CD4-positive, alpha-beta T cell (primary cell): ENCODE data around the gene SERPINA12. TPM values are rescaled to one million over a fixed set of nuclear protein-coding genes. Genes with fewer than 3 reads are reported as not detected.

ENCODE experiments used
- ATAC-seq: fragments of 200-7000 bp; cut with Tn5 transposase; one replicate; pipeline ENCODE4 v1.10.0; 2022; ENCODE audit warnings: mild to moderate bottlenecking; ENCODE audit not compliant: poor library complexity
- CTCF ChIA-PET: fragments of 350-600 bp; sonication (Branson Sonifier 250); formaldehyde crosslinking; loops from one replicate; lab custom pipeline; 2021; ENCODE audit warnings: antibody characterized with exemption, inconsistent platforms; lab: Charles Lee
- POLR2A ChIA-PET: fragments of 350-600 bp; sonication (Branson Sonifier 250); formaldehyde crosslinking; loops from one replicate; lab custom pipeline; 2021; ENCODE audit warnings: antibody characterized with exemption, inconsistent platforms; lab: Charles Lee
- DNase-seq, 14 experiments: peaks; one replicate each; pipeline ENCODE4 v3.0.0-alpha.2; 2013 to 2020; ENCODE audit warnings: mixed read lengths in 2 of 14
- H3K27ac ChIP-seq, 2 donors: one replicate each; pipeline versions ENCODE4 v1.5.1 to v1.7.0; 2013; ENCODE audit warnings: low read length in 2 of 2, low read depth in 1 of 2, mild to moderate bottlenecking in 1 of 2
- H3K27me3 ChIP-seq, 2 experiments: 1 replicate in 1 of 2; 2 replicates in 1 of 2; pipeline versions ENCODE4 v1.6.1 to v1.7.0; 2013; ENCODE audit warnings: low read length in 2 of 2, control low read depth in 1 of 2, mild to moderate bottlenecking in 1 of 2, moderate library complexity in 1 of 2; ENCODE audit not compliant: insufficient read depth in 2 of 2, control insufficient read depth in 1 of 2
- H3K36me3 ChIP-seq: one replicate; pipeline ENCODE4 v1.6.1; 2013; ENCODE audit warnings: low read length, control low read depth; ENCODE audit not compliant: insufficient read depth
- H3K4me1 ChIP-seq: one replicate; pipeline ENCODE4 v1.6.1; 2013; ENCODE audit warnings: low read length, control low read depth; ENCODE audit not compliant: insufficient read depth
- H3K4me3 ChIP-seq: one replicate; pipeline ENCODE4 v1.5.1; 2013; ENCODE audit warnings: mild to moderate bottlenecking, low read length, moderate library complexity
- H3K9me3 ChIP-seq, 2 experiments: 1 replicate in 1 of 2; 2 replicates in 1 of 2; pipeline versions ENCODE4 v1.6.1 to v1.7.0; 2013; ENCODE audit warnings: low read length in 2 of 2, mild to moderate bottlenecking in 2 of 2, control low read depth in 1 of 2, moderate library complexity in 1 of 2; ENCODE audit not compliant: control insufficient read depth in 1 of 2, insufficient read depth in 1 of 2
- H3K27ac Mint-ChIP-seq: one replicate; pipeline ENCODE4 v1.8.0; 2020; ENCODE audit warnings: mixed read lengths
- H3K27me3 Mint-ChIP-seq: one replicate; pipeline ENCODE4 v1.8.0; 2021; ENCODE audit warnings: mixed read lengths
- H3K36me3 Mint-ChIP-seq: one replicate; pipeline ENCODE4 v1.8.0; 2021; ENCODE audit warnings: low read depth, mixed read lengths
- H3K4me1 Mint-ChIP-seq: one replicate; pipeline ENCODE4 v1.8.0; 2021; ENCODE audit warnings: low read depth, mixed read lengths
- H3K4me3 Mint-ChIP-seq: one replicate; pipeline ENCODE4 v1.8.0; 2020; ENCODE audit warnings: mild to moderate bottlenecking, mixed read lengths
- H3K9me3 Mint-ChIP-seq: one replicate; pipeline ENCODE4 v1.8.0; 2020; ENCODE audit warnings: mixed read lengths
- CTCF ChIP-seq: fragments of 200-600 bp; IDR thresholded peaks from one replicate; pipeline ENCODE4 v1.8.0; 2022; ENCODE audit warnings: antibody characterized with exemption, mild to moderate bottlenecking
- intact Hi-C, 2 experiments: fragments of 100-400 bp; cut with DNase I in 1 of 2; cut with micrococcal nuclease in 1 of 2; formaldehyde crosslinking; loops; one replicate each; pipeline versions ENCODE4 v1.15.1 to v1.9.0; 2023 to 2025; cut with DNase I, micrococcal nuclease
- total RNA-seq, 174 experiments: library from RNA in 2 of 174; stranded (reverse) in 2 of 174; gene quantifications; one replicate each; pipeline ENCODE4 v1.2.3 and lab custom pipeline; 2021 to 2026

SERPINA12 gene
- total RNA-seq, 2 experiments from 2014 or later, result not detected

DNA sequence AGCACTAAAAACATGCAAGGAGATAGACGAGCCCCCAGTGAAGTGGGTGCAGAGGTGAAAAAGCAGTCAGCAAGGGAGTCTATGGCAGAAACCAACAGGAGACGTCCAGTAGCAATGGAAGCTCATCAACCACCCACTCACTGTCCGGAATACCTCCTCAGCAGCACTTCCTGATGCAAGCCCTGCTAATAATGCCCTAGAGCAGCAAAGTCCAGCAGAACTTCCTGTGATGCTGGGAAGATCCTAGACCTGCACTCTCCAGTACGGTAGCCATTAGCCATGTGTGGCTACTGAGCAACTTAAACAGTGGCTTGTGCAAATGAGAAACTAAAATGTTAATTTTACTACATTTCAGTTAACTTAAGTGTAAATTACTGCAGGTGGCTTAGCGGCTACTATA is 44.2 kb downstream of the SERPINA12 start:
- Mint-ChIP-seq H3K4me1 (no peaks in the 10 kb centered on the region), H3K4me3 (no peak overlapping the region), H3K27ac (no peak overlapping the region), H3K36me3 (no peaks in the 10 kb centered on the region), H3K27me3 (peaks cover 13% of the 10 kb centered on the region), H3K9me3 (peaks cover 6% of the 10 kb centered on the region)
- intact Hi-C loops, result no loop called here
- no peak for DNase-seq
- ATAC-seq, result no peak
- H3K36me3 ChIP-seq, result no peaks in the 10 kb centered on the region
- no peak overlapping the region for H3K4me3 ChIP-seq
- H3K9me3 ChIP-seq, result peaks cover 10 to 18% of the 10 kb centered on the region in 2 experiments
- TF ChIP-seq CTCF, result no peak
- no peaks in the 10 kb centered on the region for H3K4me1 ChIP-seq
- POLR2A ChIA-PET, result no interaction called here
- peaks cover 0 to 8% of the 10 kb centered on the region in 2 experiments for H3K27me3 ChIP-seq
- no peak overlapping the region for H3K27ac ChIP-seq
- CTCF ChIA-PET, result no interaction called here

DNA sequence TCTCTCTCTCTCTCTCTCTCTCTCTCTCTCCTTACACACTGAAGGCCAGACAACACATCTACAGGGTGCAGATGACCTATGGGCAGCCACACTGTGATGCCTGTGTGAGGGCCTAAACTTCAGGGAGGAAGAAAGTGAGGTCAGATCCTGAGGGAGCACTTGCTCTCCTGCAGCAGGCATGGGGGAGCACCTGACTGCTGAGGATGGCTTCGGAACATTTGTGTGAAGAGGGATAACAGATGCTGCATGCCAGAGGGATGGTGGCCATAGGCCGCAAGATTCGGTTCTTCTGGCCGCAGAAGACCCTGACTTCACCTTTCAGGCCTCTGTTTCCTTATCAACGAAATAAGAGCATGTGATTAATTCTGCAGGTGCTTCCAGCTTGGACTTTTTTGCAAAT is 45.0 kb downstream of the SERPINA12 start:
- no peak overlapping the region for H3K27ac ChIP-seq
- no peak for ATAC-seq
- no peak for DNase-seq
- Mint-ChIP-seq H3K36me3 (no peaks in the 10 kb centered on the region), H3K27ac (no peak overlapping the region), H3K27me3 (peaks cover 13% of the 10 kb centered on the region), H3K9me3 (peaks cover 6% of the 10 kb centered on the region), H3K4me1 (no peaks in the 10 kb centered on the region), H3K4me3 (no peak overlapping the region)
- H3K9me3 ChIP-seq, result peaks cover 10 to 18% of the 10 kb centered on the region in 2 experiments
- POLR2A ChIA-PET, result no interaction called here
- no peak for TF ChIP-seq CTCF
- no peak overlapping the region for H3K4me3 ChIP-seq
- CTCF ChIA-PET, result no interaction called here
- H3K27me3 ChIP-seq, result peaks cover 0 to 8% of the 10 kb centered on the region in 2 experiments
- intact Hi-C loops, result no loop called here
- H3K4me1 ChIP-seq, result no peaks in the 10 kb centered on the region
- no peaks in the 10 kb centered on the region for H3K36me3 ChIP-seq

GRCh38 chr14:94462763-94463572 is 46.3 kb downstream of the SERPINA12 start:
- ChIA-PET POLR2A (no interaction called here), CTCF (no interaction called here)
- Mint-ChIP-seq H3K4me1 (no peaks in the 10 kb centered on the region), H3K4me3 (no peak overlapping the region), H3K27me3 (peaks cover 10% of the 10 kb centered on the region), H3K9me3 (peaks cover 6% of the 10 kb centered on the region), H3K36me3 (no peaks in the 10 kb centered on the region), H3K27ac (no peak overlapping the region)
- no peaks in the 10 kb centered on the region for H3K36me3 ChIP-seq
- peaks cover 10 to 18% of the 10 kb centered on the region in 2 experiments for H3K9me3 ChIP-seq
- ATAC-seq (no peak), DNase-seq (no peak)
- intact Hi-C loops, result no loop called here
- H3K27ac ChIP-seq, result no peak overlapping the region
- no peak overlapping the region for H3K4me3 ChIP-seq
- peaks cover 0 to 10% of the 10 kb centered on the region in 2 experiments for H3K27me3 ChIP-seq
- TF ChIP-seq CTCF, result no peak
- H3K4me1 ChIP-seq, result no peaks in the 10 kb centered on the region
